Stomach (tissue), 9 donors: Measurements from ENCODE around the gene SLC38A7. TPM values are rescaled to one million over a fixed set of nuclear protein-coding genes. Genes with fewer than 3 reads are reported as not detected.

Source experiments
- DNase-seq, 2 donors: peaks; one replicate each; pipeline versions ENCODE4 v3.0.0 to v3.0.0-alpha.2; 2013 to 2019
- H3K27ac ChIP-seq, 5 donors: fragments of 200-600 bp in 4 of 5; sonication (generic) in 4 of 5; one replicate each; pipeline ENCODE4 v1.5.1; 2013 to 2019; ENCODE audit warnings: mild to moderate bottlenecking in 1 of 5, moderate library complexity in 1 of 5
- H3K27me3 ChIP-seq, 3 donors: fragments of 200-600 bp; sonication (generic); one replicate each; pipeline ENCODE4 v1.5.1; 2017 to 2019; ENCODE audit warnings: mixed run types in 1 of 3
- H3K36me3 ChIP-seq, 4 donors: fragments of 200-600 bp; sonication (generic); 1 replicate in 3 of 4; 2 replicates in 1 of 4; pipeline ENCODE4 v1.5.1; 2016 to 2019
- H3K4me1 ChIP-seq, 4 donors: fragments of 200-600 bp; sonication (generic); one replicate each; pipeline ENCODE4 v1.5.1; 2016 to 2019
- H3K4me3 ChIP-seq, 4 donors: fragments of 200-600 bp; sonication (generic) in 3 of 4; one replicate each; pipeline ENCODE4 v1.5.1; 2016 to 2019; ENCODE audit warnings: mild to moderate bottlenecking in 1 of 4
- H3K9me3 ChIP-seq, 4 donors: fragments of 200-600 bp; sonication (generic); one replicate each; pipeline ENCODE4 v1.5.1; 2016 to 2019
- EP300 ChIP-seq: sonication (generic); formaldehyde crosslinking; IDR thresholded peaks from one replicate; pipeline ENCODE4 v1.6.1; 2017; ENCODE audit warnings: antibody characterized with exemption
- POLR2A ChIP-seq, 4 donors: fragments of 450-650 bp; IDR thresholded peaks; one replicate each; pipeline ENCODE4 v1.6.1; 2016; ENCODE audit warnings: antibody characterized with exemption in 4 of 4, control low read depth in 2 of 4, mild to moderate bottlenecking in 1 of 4, moderate library complexity in 1 of 4
- POLR2AphosphoS5 ChIP-seq, 3 donors: sonication (generic); formaldehyde crosslinking; IDR thresholded peaks; one replicate each; pipeline ENCODE4 v1.6.1; 2016; ENCODE audit warnings: antibody characterized with exemption in 3 of 3
- WGBS, 5 donors: extraction: QIAGEN DNeasy Blood & Tissue Kit in 3 of 5; methylation state at CpG; one replicate each; pipeline versions ENCODE4 v1.1.5 to v1.1.7; 2013 to 2018; 5-methylcytosine and 5-hydroxymethylcytosine counted together
- intact Hi-C: fragments of 100-400 bp; cut with DNase I; formaldehyde crosslinking; loops from one replicate; pipeline ENCODE4 v1.15.1; 2023; ENCODE audit warnings: low total_unique reads
- polyA plus RNA-seq, 3 donors: library from polyadenylated mRNA; stranded (reverse); fragments of 200-250 nt; gene quantifications; one replicate each; pipeline ENCODE4 v1.2.3, GENCODE V29; 2013
- total RNA-seq, 5 donors: library from RNA; depleted of rRNA; stranded (reverse); fragments of >200 nt; gene quantifications; one replicate each; pipeline versions ENCODE4 v1.1.0 to v1.2.3, GENCODE V29; 2014 to 2016
- TF ChIP-seq, protein P1 (sequence below), 7 experiments: fragments of 450-650 bp in 4 of 7; fragments of 200-600 bp in 3 of 7; sonication (generic) in 3 of 7; IDR thresholded peaks; one replicate each; pipeline ENCODE4 v1.5.1; 2016 to 2019; ENCODE audit warnings: antibody characterized with exemption in 7 of 7, control low read depth in 2 of 7, mild to moderate bottlenecking in 1 of 7
- donor health status: healthy with polysubstance abuse.
- donor health status: Bipolar disorder and iron deficiency.
- donor health status: healthy.

The SLC38A7 gene
- total and polyA plus RNA-seq, 8 donors = 0.87 to 35.6 (median 6.0) TPM

DNA sequence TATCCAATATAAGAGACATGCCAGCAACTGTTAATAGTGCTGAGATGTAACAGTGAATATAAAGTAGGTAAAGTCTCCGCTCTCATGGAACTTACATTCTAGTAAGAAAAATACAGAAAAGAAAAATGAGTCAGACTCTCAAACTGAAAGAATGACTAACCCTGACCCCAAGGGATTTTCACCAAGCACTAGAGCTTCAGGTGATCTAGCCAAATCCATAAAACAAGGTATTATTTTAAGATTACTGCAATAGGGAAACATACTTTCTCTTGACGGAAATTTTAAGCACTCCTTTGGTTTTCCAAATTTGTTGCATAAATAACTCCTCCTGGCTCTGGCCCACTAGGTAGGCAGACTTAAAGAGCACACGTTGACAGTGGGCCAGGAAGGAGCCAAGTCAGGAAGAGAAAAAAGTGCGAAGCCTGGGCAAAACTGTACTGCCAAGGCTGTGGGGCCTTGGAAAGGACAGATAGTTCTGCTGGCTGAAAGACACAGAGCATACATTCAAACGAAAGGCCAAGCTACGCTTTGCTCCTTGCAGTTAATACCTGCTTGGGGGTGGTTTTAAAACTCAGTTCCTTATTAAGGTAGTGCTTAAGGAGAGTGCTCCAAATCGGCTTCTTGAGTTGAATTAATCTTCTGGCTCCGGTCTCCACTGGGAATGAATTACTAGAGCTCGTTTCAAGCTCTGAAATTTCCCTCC, 48.1 kb upstream of the SLC38A7 start:
- no peaks in the 10 kb centered on the region for H3K27me3 ChIP-seq
- H3K27ac ChIP-seq = peak overlapping the region in 4 of 5 donors; percentile 80 to 89 (median 86)
- WGBS, 5 donors = 27 to 37% (median 30%) methylated on average over 9 of the region's 9 CpGs
- TF ChIP-seq EP300 = no peak
- peak overlapping the region; percentile 83 to 98 (median 86) for H3K4me3 ChIP-seq
- H3K9me3 ChIP-seq = no peaks in the 10 kb centered on the region
- intact Hi-C loops = no loop called here
- H3K36me3 ChIP-seq = peaks cover 0 to 6% (median 0%) of the 10 kb centered on the region in 4 donors
- peaks cover 8 to 39% (median 27%) of the 10 kb centered on the region in 4 donors for H3K4me1 ChIP-seq
- no peak for DNase-seq

- Histone ChIP-seq H3K4me1 (peaks cover 8 to 39% (median 27%) of the 10 kb centered on the region in 4 donors), H3K36me3 (peaks cover 0 to 6% (median 0%) of the 10 kb centered on the region in 4 donors), H3K9me3 (no peaks in the 10 kb centered on the region), H3K4me3 (no peak overlapping the region), H3K27ac (no peak overlapping the region), H3K27me3 (no peaks in the 10 kb centered on the region)
- DNase-seq = no peak
- WGBS, 5 donors = 90 to 94% (median 92%) methylated on average over 11 of the region's 11 CpGs
- intact Hi-C loops = no loop called here
- no peak for TF ChIP-seq POLR2A (IDR thresholded peaks at IDR 0.05)
- TF ChIP-seq, protein P1, sequence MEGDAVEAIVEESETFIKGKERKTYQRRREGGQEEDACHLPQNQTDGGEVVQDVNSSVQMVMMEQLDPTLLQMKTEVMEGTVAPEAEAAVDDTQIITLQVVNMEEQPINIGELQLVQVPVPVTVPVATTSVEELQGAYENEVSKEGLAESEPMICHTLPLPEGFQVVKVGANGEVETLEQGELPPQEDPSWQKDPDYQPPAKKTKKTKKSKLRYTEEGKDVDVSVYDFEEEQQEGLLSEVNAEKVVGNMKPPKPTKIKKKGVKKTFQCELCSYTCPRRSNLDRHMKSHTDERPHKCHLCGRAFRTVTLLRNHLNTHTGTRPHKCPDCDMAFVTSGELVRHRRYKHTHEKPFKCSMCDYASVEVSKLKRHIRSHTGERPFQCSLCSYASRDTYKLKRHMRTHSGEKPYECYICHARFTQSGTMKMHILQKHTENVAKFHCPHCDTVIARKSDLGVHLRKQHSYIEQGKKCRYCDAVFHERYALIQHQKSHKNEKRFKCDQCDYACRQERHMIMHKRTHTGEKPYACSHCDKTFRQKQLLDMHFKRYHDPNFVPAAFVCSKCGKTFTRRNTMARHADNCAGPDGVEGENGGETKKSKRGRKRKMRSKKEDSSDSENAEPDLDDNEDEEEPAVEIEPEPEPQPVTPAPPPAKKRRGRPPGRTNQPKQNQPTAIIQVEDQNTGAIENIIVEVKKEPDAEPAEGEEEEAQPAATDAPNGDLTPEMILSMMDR (IDR thresholded peaks at IDR 0.05) = no peak
- no peak for TF ChIP-seq EP300
- TF ChIP-seq POLR2AphosphoS5 (IDR thresholded peaks at IDR 0.05) = no peak
Measured at GRCh38 chr16:58730724-58731370, 46.3 kb upstream of the SLC38A7 start.

- WGBS, 5 donors = 88 to 92% (median 90%) methylated on average over 9 of the region's 9 CpGs
- no peak overlapping the region for H3K27ac ChIP-seq
- H3K4me3 ChIP-seq = no peak overlapping the region
Measured at GRCh38 chr16:58727796-58728568, 43.4 kb upstream of the SLC38A7 start.

GRCh38 chr16:58727028-58727781, 42.6 kb upstream of the SLC38A7 start:
- 81 to 86% (median 81%) methylated on average over 9 of the region's 9 CpGs for WGBS, 5 donors
- DNase-seq = no peak

More at GRCh38 chr16:58727796-58728568, 43.4 kb upstream of the SLC38A7 start:
- H3K4me1 ChIP-seq = peaks cover 6 to 29% (median 14%) of the 10 kb centered on the region in 4 donors
- TF ChIP-seq, protein P1 (IDR thresholded peaks at IDR 0.05) = no peak
- TF ChIP-seq POLR2A (IDR thresholded peaks at IDR 0.05) = no peak
- TF ChIP-seq EP300 = no peak
- peaks cover 0 to 16% (median 10%) of the 10 kb centered on the region in 4 donors for H3K36me3 ChIP-seq
- no peak for DNase-seq
- intact Hi-C loops = no loop called here
- H3K27me3 ChIP-seq = no peaks in the 10 kb centered on the region
- H3K9me3 ChIP-seq = no peaks in the 10 kb centered on the region

More at GRCh38 chr16:58727028-58727781, 42.6 kb upstream of the SLC38A7 start:
- no peaks in the 10 kb centered on the region for H3K27me3 ChIP-seq
- TF ChIP-seq, protein P1 (IDR thresholded peaks at IDR 0.05) = no peak
- TF ChIP-seq EP300 = no peak
- no peak for TF ChIP-seq POLR2A (IDR thresholded peaks at IDR 0.05)
- no peak for TF ChIP-seq POLR2AphosphoS5 (IDR thresholded peaks at IDR 0.05)
- intact Hi-C loops = no loop called here
- no peaks in the 10 kb centered on the region for H3K9me3 ChIP-seq
- H3K4me1 ChIP-seq = peaks cover 0 to 21% (median 6%) of the 10 kb centered on the region in 4 donors
- H3K36me3 ChIP-seq = peaks cover 0 to 23% (median 18%) of the 10 kb centered on the region in 4 donors
- no peak overlapping the region for H3K4me3 ChIP-seq
- no peak overlapping the region for H3K27ac ChIP-seq
